Activated CD4-positive, alpha-beta T cell treated with anti-CD3 and anti-CD28 coated beads, Interleukin-2, Interleukin-6, amounts not matched to agents 100 ng/mL and 50 ng/mL, durations not matched to agents 16 hours and 8 hours (primary cell): ENCODE measurements around the gene FBXW8.

Source experiments
- DNase-seq: peaks from one replicate; pipeline ENCODE4 v3.0.0-alpha.2; 2020

Gene FBXW8

DNA sequence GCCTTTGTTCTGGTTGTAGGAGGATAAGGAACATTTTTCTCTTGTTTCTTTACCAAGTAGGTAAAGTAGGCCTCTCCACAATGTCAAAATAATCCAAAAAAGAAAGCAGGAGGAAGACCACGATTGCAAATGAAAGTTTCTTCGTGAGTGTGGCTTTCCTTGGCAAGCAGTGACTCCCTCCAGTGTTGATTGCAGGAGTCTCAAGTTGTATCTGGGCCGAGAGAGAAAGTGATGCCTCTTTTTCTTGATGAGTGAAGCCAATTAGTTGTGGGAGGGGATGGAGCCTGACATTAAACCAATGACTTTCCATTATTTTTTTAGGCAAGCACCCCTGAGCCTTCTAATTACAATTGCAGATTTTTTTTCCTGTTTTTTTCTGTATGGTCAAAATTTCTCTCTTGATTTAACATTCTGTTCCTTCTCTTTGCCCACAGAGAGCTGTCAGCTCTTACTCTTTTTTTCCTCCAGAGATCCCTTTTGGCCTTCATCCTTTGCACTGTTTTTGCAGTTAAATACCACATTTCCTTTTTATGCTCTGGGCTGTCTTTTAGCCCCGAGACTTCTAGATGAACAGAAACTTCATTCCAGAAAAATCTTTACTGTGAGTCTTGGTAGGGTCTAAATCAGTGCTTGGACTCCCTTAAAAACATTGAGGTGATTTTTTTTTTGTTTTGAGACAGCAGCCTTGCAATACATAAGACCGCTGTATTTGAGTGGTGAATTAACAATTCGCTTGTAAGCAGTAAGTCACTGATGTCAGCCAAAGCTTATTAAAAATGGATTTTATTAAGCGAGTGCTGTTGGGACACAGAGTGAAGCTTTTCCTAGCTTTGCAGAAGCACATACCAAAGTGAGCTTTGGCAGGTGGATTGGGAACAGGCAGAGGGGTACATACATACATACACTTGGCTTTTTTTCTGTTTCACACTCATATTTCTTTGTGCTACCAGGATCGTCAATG is 15.8 kb downstream of the FBXW8 start:
- DNase-seq: no peak

DNA sequence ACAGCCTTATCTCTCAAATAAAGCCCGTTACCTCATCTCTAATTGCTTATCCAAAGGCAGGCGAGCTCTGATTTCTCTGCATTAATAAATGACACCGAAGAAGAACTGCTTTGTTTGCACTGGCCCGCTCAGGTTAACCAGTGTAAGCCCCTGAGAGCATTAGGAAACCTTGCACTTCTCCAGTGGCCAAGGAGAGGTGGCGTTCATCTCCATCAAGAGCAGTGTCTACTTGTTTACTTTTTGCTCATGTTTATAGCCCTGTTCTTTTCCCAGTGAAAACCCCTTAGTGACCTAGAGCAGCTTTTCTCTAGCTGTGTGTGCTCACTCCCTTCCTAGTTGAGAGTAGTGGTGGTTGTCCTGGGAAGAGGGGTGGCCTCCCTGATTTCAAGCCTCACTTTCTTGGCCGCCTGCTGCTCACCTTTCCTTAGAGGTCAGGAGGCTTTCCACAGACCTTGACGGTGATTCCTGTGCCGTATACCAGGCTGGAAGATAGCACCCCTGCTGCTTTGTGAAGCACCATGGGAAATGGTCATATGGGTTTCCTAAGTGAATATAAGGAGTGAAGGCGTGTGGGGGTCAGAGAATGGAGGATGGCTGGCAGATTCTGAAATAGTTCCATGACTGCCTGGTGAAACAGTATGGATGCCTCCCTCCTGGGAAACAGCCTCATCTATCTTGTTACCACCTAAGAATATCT is 16.6 kb downstream of the FBXW8 start:
- DNase-seq: no peak

DNA sequence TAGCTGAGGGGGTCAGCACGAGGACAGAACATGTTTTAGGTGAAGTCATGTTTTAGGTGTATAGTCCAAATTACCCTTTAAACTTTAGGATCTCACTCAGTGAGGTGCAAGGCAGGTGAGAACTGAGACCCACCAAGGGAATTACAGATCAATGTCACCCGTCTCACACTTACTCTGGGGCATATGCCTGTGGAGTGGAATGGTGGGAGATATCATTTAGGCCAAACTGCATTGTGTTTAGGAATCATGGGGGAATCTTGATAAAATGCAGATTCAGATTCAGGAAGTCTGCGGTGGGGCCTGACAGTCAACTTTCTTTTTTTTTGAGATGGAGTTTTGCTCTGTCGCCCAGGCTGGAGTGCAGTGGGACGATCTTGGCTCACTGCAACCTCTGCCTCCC is 17.8 kb downstream of the FBXW8 start:
- DNase-seq: no peak

DNA sequence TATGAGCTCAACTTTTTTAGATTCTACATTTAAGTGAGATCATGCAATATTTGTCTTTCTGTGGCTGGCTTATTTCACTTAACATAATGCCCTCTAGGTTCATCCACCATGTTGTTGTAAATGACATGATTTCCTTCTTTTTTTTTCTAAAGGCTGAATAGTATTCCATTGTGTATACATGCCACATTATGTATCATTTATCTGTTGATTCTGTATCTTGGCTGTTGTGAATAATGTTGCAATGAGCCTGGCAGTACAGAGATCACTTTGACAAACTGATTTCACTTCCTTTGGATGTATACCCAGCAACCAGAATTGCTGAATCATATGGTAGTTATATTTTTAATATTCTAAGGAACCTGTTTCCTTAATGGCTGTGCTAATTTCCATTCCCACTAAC is 19.1 kb downstream of the FBXW8 start:
- no peak for DNase-seq

DNA sequence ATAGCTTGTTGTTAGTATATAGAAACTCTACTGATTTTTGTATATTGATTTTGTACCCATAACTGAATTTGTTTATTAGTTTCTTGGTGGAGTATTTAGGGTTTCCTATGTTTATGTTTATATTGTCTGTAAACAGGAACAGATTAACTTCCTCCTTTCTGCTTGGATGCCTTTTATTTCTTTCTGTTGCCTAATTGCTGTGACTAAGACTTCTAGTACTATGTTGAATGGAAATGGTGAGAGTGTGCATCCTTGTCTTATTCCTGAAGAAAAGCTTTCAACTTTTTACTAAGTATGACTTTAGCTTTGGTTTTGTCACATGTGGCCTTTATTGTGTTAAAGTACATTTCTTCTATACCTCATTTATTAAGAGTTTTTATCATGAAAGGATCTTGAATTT is 20.9 kb downstream of the FBXW8 start:
- no peak for DNase-seq

DNA sequence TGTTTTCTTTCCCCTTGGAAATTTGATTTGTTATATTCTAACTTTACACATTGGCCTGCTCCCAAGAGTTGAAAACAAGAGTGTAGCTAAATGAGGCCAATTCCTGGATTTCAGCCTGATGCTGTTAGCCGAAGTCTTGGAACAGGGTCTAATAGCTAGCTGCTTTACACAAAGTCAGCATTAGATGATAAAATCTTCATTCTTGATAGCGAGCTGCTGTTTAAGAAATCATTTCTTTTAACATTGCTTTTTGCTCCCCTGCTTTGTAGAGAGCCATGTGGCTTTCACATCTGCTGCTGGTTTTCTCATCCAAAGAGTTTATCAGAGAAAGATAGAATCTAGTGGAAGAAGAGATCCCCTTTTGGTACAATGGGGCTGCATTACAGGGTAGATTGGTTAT is 22.3 kb downstream of the FBXW8 start:
- DNase-seq: no peak

DNA sequence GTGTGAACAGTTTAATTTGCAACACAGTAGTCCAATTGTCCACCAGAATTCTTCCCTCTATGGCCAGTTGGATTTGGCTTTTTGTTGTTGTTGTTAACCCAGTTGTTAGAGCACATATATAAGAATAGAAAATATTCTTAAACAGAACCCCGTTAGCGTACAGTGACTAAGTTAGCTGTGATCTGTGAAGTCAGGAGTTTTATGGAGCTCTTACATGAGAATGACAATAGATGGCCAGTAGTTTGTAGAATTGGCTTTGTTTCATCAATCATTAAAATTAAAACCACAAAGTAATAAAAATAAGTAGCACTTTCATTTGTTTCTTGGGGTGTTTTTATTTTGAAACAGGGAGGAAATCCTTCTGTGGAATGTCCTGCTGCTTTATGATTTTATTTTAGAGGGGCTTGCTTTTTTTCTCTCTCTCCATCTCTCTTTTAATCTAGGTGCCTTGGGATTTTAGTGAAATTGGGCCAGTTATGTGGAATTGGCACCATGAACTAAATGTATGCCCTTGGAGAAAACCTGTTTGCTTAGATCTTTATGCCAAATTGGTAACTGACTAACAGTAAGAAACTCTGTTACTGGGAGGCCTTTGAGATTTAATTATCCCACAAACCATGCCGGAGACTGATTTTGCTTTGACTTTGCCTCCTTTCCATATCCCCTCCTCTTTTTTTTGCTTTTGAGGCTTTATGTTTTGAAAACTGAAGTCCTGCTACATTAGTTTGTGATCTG is 22.9 kb downstream of the FBXW8 start:
- DNase-seq: no peak

DNA sequence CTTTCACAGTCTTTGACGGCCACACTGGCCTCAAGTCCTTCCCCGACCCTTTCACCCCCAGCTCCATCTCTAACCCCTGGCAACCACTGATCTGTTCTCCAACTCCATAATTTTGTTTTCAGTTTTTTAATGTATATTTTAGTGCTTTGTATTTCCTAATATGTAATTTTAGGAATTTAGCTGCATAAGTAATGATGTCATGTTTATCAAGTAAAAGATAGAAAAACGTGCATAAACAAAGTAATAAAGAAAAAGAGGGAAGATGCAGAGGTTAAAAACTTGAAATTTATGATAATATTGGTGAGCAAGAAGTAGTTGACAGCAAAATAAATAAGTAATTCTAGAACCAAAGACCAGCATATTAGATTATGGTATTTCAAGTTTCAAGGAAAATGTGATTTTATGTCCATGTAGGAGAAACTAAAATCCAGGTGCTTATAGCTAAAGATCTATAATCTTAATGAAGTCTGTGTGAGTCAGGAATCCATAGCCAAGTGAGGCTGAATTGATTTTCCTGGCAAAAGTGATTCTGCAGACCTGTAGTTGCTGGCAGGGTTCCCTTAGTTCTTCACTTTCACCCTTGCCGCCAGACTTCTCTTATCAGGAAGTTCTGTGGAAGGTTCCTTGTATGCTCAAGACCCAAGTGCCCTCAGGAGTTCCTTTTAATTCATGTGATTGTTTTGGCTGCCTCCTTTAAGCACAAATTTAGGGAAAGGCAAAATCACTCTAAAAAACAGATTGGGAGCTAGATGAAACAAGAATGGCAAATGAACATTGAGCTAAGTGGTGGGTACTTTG is 24.4 kb downstream of the FBXW8 start:
- DNase-seq: no peak

DNA sequence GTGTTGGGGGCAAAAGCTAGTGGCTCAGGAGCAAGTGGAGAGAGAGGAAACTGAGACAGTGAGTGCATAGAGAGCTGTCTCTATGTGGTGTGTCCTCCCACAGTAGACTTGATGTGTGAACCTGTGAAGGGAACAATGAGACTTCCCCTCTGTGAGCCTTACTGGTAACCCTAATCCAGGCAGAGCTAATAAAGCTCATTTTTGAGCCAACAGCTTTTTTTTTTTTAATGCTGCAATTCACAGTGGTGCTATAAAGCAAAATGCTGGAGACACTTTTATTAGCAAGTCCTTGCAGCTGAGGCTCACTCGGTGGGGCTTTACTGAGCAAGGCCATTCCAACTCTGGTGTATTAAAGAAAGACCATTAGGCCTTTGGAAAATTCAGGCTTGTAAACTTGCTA is 26.9 kb downstream of the FBXW8 start:
- no peak for DNase-seq

DNA sequence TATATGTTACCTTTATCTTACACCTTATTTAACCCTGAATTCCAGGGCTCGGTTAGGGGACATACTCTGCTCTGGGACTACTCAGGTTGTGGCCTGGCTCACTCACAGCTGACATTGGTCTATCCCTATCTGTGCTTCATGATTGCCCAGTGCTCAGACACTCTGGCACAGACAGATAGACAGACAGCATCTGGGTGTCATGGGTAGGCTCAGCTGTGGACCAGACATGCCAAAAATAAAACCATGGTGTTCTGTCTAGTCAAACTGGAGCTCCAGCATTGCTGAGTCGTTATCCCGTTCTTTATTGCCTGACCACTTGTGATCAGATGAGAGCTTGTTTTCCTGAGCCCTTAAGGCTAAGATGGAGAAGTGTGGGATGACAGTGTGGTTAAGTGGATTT is 29.0 kb downstream of the FBXW8 start:
- no peak for DNase-seq

DNA sequence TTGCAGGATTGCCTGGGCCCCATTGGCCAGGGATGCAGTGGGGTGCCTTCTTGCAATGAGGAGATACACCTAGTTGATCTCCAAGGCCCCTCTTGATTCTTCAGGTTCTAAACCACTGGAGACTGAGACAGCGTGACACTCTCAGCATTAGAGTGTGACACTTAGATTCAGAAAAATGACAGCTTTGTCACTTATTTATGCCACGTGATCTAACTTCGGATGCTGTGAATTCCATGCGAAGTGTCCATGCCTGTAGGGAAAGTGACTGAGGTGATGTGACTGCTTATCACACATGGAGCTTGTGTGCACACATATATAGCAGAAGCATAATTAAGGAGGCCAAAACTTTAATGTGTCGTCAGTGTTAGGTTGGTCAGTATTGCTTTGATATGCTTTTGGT is 30.4 kb downstream of the FBXW8 start:
- DNase-seq: no peak

DNA sequence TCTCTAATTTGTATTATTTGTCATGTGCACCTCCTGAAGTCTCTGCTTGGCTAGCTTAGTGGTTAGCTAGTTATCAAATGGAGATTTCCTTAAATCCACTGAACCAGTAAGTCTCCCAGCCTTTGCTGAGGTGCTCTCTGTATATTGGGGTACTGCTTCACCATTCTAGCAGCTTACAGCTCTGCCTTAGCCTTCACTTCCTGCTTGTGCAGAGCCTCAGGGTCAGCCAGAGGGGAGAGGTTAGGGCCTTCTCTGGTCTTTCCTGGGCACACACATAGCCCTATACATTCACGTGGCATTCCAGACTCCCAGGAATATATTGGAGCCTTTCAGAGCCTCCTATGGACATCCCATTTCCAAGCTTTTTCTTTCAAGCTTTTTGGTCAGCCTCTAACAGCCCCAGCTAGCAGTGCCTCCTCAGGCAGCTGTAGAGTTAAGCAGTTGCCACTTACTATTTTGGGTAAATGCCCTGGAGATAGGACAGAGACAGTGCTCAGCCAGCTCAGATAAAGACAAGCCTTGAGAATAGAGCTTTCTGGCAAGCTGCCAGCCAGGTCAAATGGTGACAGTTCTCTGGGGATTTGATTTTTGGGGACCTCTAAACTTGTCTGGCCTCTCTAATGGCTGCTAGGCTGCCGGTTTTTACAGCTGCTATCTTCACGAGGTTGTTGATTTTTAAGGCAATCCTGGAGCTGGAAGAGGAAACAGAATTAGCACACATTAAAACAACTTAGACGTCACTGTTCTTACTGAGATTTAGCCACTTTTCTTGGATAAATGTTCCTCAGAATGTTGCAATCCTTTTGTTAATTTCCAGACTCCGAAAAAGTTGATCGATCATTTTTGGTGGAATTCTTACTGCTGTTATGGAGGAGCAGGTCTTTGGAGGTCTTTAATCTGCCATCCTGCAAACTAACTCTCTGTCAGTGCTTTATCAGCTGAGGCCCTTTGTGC is 32.9 kb downstream of the FBXW8 start:
- DNase-seq: no peak

DNA sequence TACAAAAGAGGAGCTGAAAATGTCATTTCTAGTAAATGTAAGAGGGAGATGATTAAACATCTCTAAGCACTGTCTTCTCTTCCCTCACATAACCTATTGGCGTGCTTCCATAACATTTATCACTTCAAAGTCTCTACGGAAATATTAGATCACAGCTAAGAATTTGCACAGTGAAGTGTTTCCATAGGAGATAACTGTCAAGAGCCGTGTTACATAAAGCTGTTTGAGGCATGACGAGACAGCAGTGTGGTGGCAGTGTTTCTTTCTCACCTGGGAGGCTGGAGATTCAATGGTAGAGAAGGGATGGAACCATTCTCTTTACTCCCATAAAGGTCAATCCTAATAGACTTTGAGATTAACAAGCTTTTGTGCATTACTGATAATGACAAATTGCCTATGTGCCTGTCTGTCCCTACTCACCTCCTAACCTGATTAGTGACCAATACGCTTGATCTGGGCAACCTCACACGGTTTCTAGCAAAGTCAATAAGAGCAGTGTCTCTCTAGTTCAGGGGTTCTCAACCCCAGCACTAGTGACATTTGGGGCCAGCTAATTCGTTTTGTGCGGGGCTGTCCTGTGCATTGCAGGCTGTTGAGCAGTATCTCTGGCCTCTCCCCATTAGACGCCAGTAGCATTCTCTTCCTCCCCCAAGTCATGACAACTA is 35.3 kb downstream of the FBXW8 start:
- no peak for DNase-seq

DNA sequence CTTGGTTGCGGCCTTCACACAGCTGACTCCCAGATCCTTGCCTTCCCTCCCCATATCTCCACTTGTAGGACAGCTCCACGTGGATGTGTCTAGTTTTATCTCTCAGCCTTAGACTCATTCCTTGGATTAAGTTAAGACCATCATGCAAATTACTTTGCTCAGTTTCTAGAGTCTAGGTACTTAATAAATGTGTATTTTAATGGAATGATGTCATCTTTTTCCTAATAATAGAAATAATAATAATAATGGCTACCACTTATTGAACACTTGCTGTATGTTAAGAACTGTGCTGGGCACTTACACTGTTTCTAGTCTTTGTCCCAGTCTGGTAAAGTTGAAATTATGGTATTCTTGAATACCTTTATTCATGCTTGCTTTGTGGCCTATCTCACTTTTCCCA is 37.5 kb downstream of the FBXW8 start:
- no peak for DNase-seq

DNA sequence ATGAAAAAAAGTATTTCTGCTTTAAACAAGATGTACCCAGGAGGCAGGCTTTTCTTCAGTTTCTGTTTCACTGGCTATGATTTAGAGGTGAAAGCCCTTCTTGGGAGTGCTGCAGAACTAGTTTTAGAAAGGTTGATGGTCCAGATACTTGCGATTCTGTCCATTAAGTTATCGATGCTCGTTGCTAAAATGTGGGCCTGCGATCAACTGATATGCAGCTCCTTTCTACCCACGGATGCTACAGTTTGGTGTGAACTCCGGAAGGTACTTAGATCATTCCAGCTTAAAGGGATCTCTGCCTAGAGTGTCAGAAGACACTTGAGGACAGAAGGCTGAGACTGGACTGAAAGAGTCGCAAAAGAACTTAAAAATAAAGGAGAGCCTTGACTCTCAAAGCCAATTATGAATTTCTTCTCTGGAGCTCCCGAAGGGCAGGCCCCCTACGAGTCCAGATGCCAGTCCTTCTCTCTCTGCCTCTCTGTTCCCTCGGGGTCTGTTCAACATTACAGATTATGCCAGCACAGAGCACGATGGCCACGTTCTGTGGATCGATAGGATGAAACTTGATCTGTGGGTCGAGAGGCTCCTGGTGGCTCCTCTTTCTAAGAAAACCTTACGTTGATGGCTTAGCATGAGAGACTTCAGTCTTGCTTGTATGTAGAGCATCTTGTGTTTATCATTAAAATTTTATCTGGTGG is 40.0 kb downstream of the FBXW8 start:
- no peak for DNase-seq

DNA sequence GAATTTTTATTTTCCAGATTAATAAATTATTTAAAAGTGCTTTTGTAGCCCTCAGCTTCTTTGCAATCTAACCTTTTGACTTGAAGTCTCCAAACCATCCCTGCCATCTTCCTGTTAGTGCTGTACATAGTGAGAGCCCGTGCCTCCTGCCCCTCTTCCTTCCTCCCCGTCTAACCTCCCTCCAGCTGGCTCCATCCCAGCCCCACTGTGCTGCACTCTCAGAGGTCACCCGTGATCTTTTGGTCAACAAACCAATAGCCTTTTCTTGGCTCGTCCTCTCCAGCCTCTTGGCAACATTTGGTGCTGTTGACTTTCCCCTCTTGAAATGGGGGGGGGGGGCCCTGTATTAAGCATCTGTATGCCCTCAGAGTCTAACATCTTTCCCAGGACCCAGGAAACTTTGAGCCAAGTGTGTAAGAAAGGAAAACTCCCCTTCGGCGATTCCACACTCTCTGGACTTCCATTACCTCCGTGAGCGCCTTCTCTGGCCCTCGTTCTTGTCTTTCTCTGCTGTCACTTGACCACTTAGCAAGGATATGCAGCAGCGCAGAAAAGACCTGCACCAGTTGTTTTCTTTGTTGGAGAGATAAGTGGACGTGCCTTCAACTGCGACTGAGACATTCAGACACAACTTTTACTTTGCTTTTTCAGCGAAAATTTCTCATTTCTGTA is 44.1 kb downstream of the FBXW8 start:
- DNase-seq: no peak

DNA sequence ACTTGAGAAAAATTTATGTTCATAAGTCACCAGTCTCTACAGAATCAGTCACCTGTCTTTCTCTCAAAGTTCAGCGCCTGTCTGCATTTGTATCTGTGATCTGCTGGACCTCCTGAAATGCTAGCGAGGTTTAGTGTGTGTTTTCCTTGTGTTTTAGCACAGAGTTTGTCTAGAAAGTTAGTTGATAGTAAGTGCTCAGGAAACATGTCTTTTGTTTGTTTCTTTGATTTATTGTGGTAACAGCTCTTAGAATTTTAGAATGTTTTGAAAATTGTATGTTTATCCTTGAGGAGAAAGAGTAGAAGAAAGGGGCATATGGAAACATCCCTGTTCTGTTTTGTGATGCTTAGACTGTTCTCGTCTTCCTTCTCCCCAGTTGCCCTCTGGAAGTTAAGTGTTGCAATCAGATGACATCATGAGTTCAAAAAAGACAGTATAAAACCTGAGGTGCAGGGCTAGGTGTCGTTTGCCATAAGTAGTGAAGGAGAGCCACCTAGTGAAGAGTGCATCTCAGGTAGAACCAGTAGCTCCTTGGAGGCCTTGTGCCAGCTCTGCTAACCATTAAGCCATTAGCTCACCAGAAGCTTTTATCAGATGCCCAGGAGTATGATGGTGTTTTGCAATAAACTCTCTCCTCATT is 44.8 kb downstream of the FBXW8 start:
- DNase-seq: peak; percentile 21

DNA sequence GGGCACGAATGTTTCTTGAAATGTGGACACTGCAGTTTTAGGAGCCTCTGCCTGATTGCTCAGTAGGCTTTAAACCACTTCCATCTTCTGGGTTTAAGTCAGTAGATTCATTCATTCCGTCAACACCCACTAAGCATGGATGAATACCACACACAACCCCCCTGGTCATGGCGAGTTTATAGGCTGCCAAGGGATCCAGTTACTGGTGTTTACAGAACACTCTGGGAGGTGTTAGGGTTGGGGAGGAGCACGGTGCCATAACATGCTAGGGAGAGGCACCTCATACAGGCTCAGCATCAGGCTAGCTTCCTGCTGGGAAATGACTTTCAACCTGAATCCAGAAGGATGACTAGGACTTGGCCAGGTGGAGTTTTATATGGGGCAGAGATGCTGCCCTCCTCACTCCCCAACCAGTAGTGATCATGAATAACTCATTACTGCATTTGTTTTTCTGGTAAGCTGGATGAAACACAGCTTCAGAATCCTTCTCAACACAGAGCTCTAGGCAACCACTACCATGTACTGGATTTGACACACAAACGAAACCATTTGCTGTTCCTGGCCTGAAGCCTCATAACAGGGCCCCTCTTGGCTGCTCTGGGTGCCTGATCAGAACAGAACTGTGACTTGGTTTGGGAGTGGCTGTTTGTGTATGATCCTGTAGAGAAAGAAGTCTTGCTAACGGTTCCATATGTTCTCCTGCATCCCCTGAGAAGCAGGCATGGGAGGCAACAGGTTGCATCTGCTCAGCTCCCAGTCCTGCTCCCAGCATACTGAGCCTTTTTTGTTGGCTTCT is 47.9 kb downstream of the FBXW8 start:
- DNase-seq: peak; percentile 72

DNA sequence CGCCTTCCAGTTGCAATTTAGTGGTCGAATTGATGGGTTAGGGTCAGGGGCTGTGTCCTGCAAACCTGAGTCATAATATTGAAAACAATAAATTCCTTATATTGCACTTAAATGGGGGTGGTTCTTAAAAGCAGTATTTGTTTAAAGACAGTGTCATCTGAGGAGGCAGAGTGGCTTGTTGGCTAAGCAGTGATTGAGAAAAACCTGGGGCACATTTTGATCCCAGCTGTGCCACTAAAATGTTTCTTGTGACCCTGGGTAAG is 48.4 kb downstream of the FBXW8 start:
- DNase-seq: no peak
